Measurements from ENCODE around the gene FCGBP. TPM values are rescaled to one million over a fixed set of nuclear protein-coding genes. Genes with fewer than 3 reads are reported as not detected.
"Not testable (repeated sequence)": the region's sequence is repeated elsewhere in the genome, so short reads cannot be mapped to it uniquely, and the experiment has no call there.

Gene FCGBP
- total RNA-seq, 1 donor from 2014 or later = 0.54 TPM

DNA sequence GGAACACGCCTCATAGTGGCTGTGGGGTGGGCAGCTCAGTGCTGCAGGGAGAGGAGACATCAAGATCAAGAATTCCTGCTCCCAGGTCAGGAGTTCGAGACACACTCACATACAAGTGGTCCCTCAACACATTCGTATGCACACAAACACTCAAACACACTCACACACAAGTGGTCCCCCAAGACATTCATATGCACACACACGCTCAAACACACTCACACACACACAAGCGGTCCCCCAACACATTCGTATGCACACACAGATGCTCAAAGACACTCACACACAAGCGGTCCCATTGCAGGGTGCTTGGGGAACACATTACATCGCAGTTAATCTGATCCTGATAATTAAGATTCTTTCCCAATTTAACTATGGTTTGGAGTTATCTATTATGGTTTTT lies 28.2 kb downstream of the FCGBP start:
- FAIRE-seq (no peak), DNase-seq (ENCODE audit: low read depth) (no peak)
- Mint-ChIP-seq H3K4me1 (ENCODE audit: low read depth, unreplicated experiment) (no peaks in the 10 kb centered on the region), H3K36me3 (ENCODE audit: low read depth, unreplicated experiment) (no peaks in the 10 kb centered on the region), H3K9me3 (ENCODE audit: unreplicated experiment) (no peaks in the 10 kb centered on the region), H3K4me3 (ENCODE audit: unreplicated experiment) (no peak overlapping the region), H3K27ac (ENCODE audit: unreplicated experiment) (no peak overlapping the region), H3K27me3 (ENCODE audit: low read depth, unreplicated experiment) (peaks cover 6% of the 10 kb centered on the region)
- Histone ChIP-seq H3K4me2 (ENCODE audit: low read length) (no peak overlapping the region), H3K9me3 (ENCODE audit: insufficient read depth, low read depth, low read length) (no peaks in the 10 kb centered on the region), H3K79me2 (ENCODE audit: insufficient read depth, low read length) (no peaks in the 10 kb centered on the region), H2AFZ (ENCODE audit: low read depth, low read length) (no peak overlapping the region), H3K4me1 (ENCODE audit: insufficient read depth, low read length) (no peaks in the 10 kb centered on the region), H3K4me3 (ENCODE audit: insufficient read depth, low read depth, low read length) (no peak overlapping the region), H3K9ac (ENCODE audit: low read length) (no peak overlapping the region), H3K27ac (ENCODE audit: low read depth, low read length) (no peak overlapping the region), H3K36me3 (ENCODE audit: insufficient read depth, low read length) (no peaks in the 10 kb centered on the region), H4K20me1 (ENCODE audit: insufficient read depth, low read length) (no peaks in the 10 kb centered on the region), H3K27me3 (ENCODE audit: insufficient read depth, low read length) (no peaks in the 10 kb centered on the region)
- TF ChIP-seq, protein P1, sequence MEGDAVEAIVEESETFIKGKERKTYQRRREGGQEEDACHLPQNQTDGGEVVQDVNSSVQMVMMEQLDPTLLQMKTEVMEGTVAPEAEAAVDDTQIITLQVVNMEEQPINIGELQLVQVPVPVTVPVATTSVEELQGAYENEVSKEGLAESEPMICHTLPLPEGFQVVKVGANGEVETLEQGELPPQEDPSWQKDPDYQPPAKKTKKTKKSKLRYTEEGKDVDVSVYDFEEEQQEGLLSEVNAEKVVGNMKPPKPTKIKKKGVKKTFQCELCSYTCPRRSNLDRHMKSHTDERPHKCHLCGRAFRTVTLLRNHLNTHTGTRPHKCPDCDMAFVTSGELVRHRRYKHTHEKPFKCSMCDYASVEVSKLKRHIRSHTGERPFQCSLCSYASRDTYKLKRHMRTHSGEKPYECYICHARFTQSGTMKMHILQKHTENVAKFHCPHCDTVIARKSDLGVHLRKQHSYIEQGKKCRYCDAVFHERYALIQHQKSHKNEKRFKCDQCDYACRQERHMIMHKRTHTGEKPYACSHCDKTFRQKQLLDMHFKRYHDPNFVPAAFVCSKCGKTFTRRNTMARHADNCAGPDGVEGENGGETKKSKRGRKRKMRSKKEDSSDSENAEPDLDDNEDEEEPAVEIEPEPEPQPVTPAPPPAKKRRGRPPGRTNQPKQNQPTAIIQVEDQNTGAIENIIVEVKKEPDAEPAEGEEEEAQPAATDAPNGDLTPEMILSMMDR (IDR thresholded peaks at IDR 0.05; ENCODE audit: insufficient read depth, low read depth, low read length) = no peak
- no peak for TF ChIP-seq EZH2 (IDR thresholded peaks at IDR 0.05; ENCODE audit: insufficient read depth, low read length)

DNA sequence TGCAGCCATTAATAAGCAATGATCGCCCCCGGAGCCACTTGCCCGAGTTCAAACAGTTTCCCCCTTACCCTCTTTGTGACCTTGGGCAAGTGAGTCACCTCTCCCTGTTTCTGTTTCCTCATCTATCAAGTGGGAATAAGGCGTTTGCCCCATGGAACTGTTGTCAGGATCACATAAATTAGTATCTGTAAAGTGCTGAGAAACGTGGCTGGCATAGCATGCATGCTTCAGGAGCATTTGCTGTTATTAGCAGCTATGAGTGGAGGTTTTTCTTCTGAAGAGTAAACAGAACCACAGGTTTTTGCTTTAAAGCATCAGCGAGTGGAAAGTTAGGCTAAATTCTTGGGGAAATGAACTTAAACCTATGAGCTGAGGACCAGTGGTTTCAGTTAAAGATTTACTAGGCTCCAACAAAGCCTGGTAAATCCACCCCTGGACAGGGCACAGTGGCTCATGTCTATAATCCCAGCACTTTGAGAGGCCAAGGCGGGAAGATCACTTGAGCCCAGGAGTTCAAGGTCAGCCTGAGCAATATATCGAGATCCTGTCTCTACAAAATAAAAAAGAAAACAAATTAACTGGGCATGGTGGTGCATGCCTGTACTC lies 30.8 kb downstream of the FCGBP start:
- H3K4me3 Mint-ChIP-seq (ENCODE audit: unreplicated experiment); FAIRE-seq; H3K79me2 ChIP-seq (ENCODE audit: insufficient read depth, low read length); H3K4me1 ChIP-seq (ENCODE audit: insufficient read depth, low read length); H3K9me3 ChIP-seq (ENCODE audit: insufficient read depth, low read depth, low read length); H3K27ac Mint-ChIP-seq (ENCODE audit: unreplicated experiment); H3K27ac ChIP-seq (ENCODE audit: low read depth, low read length); H3K27me3 ChIP-seq (ENCODE audit: insufficient read depth, low read length); H2AFZ ChIP-seq (ENCODE audit: low read depth, low read length); H3K9me3 Mint-ChIP-seq (ENCODE audit: unreplicated experiment); H3K4me3 ChIP-seq (ENCODE audit: insufficient read depth, low read depth, low read length); H3K4me2 ChIP-seq (ENCODE audit: low read length); DNase-seq (ENCODE audit: low read depth); H3K36me3 ChIP-seq (ENCODE audit: insufficient read depth, low read length); H3K9ac ChIP-seq (ENCODE audit: low read length); H4K20me1 ChIP-seq (ENCODE audit: insufficient read depth, low read length); H3K36me3 Mint-ChIP-seq (ENCODE audit: low read depth, unreplicated experiment); H3K4me1 Mint-ChIP-seq (ENCODE audit: low read depth, unreplicated experiment); H3K27me3 Mint-ChIP-seq (ENCODE audit: low read depth, unreplicated experiment): not testable (repeated sequence)

DNA sequence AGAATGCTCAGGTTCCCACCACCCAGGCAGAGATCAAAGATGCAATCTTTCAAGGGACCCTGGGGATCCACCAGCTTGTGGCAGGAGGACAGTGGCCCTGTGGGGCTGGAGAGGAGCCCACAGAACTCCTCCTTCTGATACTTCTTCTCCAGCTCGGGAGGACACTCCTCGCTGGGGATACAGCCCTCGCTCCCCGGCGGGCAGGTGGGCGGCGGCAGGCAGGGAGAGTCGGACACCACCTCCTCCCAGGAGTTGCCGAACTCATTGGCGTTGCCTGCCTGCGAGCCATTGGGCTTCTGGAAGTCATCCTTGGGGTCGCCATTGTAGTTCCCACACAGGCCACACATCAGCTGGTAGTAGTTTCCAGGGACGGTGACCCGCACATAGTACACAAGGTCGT lies 32.1 kb downstream of the FCGBP start:
- not testable (repeated sequence) for H3K9me3 ChIP-seq (ENCODE audit: insufficient read depth, low read depth, low read length); H3K36me3 ChIP-seq (ENCODE audit: insufficient read depth, low read length); H3K27ac ChIP-seq (ENCODE audit: low read depth, low read length); H3K79me2 ChIP-seq (ENCODE audit: insufficient read depth, low read length); FAIRE-seq; H3K4me2 ChIP-seq (ENCODE audit: low read length); H3K36me3 Mint-ChIP-seq (ENCODE audit: low read depth, unreplicated experiment); H3K4me1 ChIP-seq (ENCODE audit: insufficient read depth, low read length); H3K9me3 Mint-ChIP-seq (ENCODE audit: unreplicated experiment); DNase-seq (ENCODE audit: low read depth); H4K20me1 ChIP-seq (ENCODE audit: insufficient read depth, low read length); H2AFZ ChIP-seq (ENCODE audit: low read depth, low read length); H3K27me3 Mint-ChIP-seq (ENCODE audit: low read depth, unreplicated experiment); H3K27ac Mint-ChIP-seq (ENCODE audit: unreplicated experiment); H3K27me3 ChIP-seq (ENCODE audit: insufficient read depth, low read length); H3K4me3 ChIP-seq (ENCODE audit: insufficient read depth, low read depth, low read length); H3K4me1 Mint-ChIP-seq (ENCODE audit: low read depth, unreplicated experiment); H3K4me3 Mint-ChIP-seq (ENCODE audit: unreplicated experiment); H3K9ac ChIP-seq (ENCODE audit: low read length)

DNA sequence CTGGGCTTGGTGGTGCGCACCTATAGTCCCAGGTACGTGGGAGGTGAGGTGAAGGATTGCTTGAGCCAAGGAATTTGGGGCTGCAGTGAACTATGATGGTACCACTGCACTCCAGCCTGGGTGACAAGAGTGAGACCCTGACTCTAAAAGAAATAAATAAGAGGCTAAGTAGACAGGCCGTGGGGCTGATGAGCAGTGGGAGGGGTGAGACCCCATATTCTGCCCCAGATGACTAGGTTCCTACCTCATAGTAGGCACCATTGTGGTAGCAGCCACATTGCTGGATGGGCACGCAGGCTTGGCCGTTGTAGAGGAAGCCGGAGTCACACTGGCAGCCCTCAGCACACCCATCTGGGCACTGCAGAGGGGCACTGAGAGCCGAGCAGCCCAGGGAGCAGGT lies 32.8 kb downstream of the FCGBP start:
- FAIRE-seq; H3K36me3 ChIP-seq (ENCODE audit: insufficient read depth, low read length); H3K27ac Mint-ChIP-seq (ENCODE audit: unreplicated experiment); H3K27me3 Mint-ChIP-seq (ENCODE audit: low read depth, unreplicated experiment); H3K9me3 Mint-ChIP-seq (ENCODE audit: unreplicated experiment); H3K4me3 Mint-ChIP-seq (ENCODE audit: unreplicated experiment); H3K4me1 Mint-ChIP-seq (ENCODE audit: low read depth, unreplicated experiment); H4K20me1 ChIP-seq (ENCODE audit: insufficient read depth, low read length); H3K4me2 ChIP-seq (ENCODE audit: low read length); H3K27ac ChIP-seq (ENCODE audit: low read depth, low read length); H2AFZ ChIP-seq (ENCODE audit: low read depth, low read length); H3K79me2 ChIP-seq (ENCODE audit: insufficient read depth, low read length); H3K4me3 ChIP-seq (ENCODE audit: insufficient read depth, low read depth, low read length); H3K36me3 Mint-ChIP-seq (ENCODE audit: low read depth, unreplicated experiment); H3K9me3 ChIP-seq (ENCODE audit: insufficient read depth, low read depth, low read length); DNase-seq (ENCODE audit: low read depth); H3K9ac ChIP-seq (ENCODE audit: low read length); H3K27me3 ChIP-seq (ENCODE audit: insufficient read depth, low read length); H3K4me1 ChIP-seq (ENCODE audit: insufficient read depth, low read length): not testable (repeated sequence)

DNA sequence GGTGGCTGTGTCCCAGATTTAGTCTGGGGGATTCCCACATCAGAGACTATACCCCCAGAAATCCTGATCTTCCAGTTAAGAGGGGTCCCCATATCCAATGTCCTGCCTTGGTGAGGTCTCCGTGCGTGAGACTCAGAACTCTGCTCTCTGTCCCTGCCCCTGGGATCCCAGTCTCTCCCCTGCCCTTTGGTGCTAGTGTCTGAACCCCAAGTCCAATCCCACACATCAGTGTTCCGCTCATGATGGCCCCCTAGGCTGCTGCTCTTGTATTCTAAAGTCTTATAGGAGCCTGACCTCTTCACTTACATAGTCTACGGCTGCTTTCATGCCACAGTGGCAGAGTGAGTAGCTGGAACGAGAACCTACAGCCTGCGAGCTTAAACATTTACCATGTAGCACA lies 35.6 kb downstream of the FCGBP start:
- H3K27me3 ChIP-seq (ENCODE audit: insufficient read depth, low read length); FAIRE-seq; H3K4me1 ChIP-seq (ENCODE audit: insufficient read depth, low read length); DNase-seq (ENCODE audit: low read depth); H3K9me3 ChIP-seq (ENCODE audit: insufficient read depth, low read depth, low read length); H3K27ac ChIP-seq (ENCODE audit: low read depth, low read length); H3K4me1 Mint-ChIP-seq (ENCODE audit: low read depth, unreplicated experiment); H3K9ac ChIP-seq (ENCODE audit: low read length); H3K36me3 Mint-ChIP-seq (ENCODE audit: low read depth, unreplicated experiment); H3K4me3 ChIP-seq (ENCODE audit: insufficient read depth, low read depth, low read length); H3K4me3 Mint-ChIP-seq (ENCODE audit: unreplicated experiment); H4K20me1 ChIP-seq (ENCODE audit: insufficient read depth, low read length); H3K79me2 ChIP-seq (ENCODE audit: insufficient read depth, low read length); H2AFZ ChIP-seq (ENCODE audit: low read depth, low read length); H3K36me3 ChIP-seq (ENCODE audit: insufficient read depth, low read length); H3K9me3 Mint-ChIP-seq (ENCODE audit: unreplicated experiment); H3K27ac Mint-ChIP-seq (ENCODE audit: unreplicated experiment); H3K4me2 ChIP-seq (ENCODE audit: low read length); H3K27me3 Mint-ChIP-seq (ENCODE audit: low read depth, unreplicated experiment): not testable (repeated sequence)
